Uterus (tissue), 2 donors: ENCODE data around the gene PLCXD3.

Experiments used
- CTCF ChIP-seq, 4 experiments: fragments of 200-600 bp in 2 of 4; fragments of 450-650 bp in 2 of 4; sonication (generic) in 2 of 4; IDR thresholded peaks; one replicate each; pipeline ENCODE4 v1.5.1; 2016 to 2019; ENCODE audit warnings: antibody characterized with exemption in 4 of 4, mild to moderate bottlenecking in 2 of 4, moderate library complexity in 1 of 4
- POLR2A ChIP-seq, 2 donors: fragments of 450-650 bp; IDR thresholded peaks; one replicate each; pipeline ENCODE4 v1.6.1; 2016; ENCODE audit warnings: antibody characterized with exemption in 2 of 2, mild to moderate bottlenecking in 1 of 2, moderate library complexity in 1 of 2

GRCh38 chr5:41356786-41357185, 153.6 kb downstream of the PLCXD3 start:
- TF ChIP-seq CTCF (IDR thresholded peaks at IDR 0.05), result no peak
- TF ChIP-seq POLR2A (IDR thresholded peaks at IDR 0.05), result no peak
